ENCODE data around the gene NCAPH2. TPM values are rescaled to one million over a fixed set of nuclear protein-coding genes. Genes with fewer than 3 reads are reported as not detected.

NCAPH2 gene
- total and polyA plus RNA-seq, 2 of the 13 experiments (the other 11 are each of a cell fraction or from before 2014, with no cell fraction given): 28.1 to 64.4 TPM

GRCh38 chr22:50474710-50475651 is 33.0 kb upstream of the NCAPH2 start, which contains the start of gene SBF1 (continued):
- TF ChIP-seq, protein P1, sequence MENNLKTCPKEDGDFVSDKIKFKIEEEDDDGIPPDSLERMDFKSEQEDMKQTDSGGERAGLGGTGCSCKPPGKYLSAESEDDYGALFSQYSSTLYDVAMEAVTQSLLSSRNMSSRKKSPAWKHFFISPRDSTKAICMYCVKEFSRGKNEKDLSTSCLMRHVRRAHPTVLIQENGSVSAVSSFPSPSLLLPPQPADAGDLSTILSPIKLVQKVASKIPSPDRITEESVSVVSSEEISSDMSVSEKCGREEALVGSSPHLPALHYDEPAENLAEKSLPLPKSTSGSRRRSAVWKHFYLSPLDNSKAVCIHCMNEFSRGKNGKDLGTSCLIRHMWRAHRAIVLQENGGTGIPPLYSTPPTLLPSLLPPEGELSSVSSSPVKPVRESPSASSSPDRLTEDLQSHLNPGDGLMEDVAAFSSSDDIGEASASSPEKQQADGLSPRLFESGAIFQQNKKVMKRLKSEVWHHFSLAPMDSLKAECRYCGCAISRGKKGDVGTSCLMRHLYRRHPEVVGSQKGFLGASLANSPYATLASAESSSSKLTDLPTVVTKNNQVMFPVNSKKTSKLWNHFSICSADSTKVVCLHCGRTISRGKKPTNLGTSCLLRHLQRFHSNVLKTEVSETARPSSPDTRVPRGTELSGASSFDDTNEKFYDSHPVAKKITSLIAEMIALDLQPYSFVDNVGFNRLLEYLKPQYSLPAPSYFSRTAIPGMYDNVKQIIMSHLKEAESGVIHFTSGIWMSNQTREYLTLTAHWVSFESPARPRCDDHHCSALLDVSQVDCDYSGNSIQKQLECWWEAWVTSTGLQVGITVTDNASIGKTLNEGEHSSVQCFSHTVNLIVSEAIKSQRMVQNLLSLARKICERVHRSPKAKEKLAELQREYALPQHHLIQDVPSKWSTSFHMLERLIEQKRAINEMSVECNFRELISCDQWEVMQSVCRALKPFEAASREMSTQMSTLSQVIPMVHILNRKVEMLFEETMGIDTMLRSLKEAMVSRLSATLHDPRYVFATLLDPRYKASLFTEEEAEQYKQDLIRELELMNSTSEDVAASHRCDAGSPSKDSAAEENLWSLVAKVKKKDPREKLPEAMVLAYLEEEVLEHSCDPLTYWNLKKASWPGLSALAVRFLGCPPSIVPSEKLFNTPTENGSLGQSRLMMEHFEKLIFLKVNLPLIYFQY (CRISPR knock-in tag; IDR thresholded peaks at IDR 0.05; ENCODE audit: borderline replicate concordance): peak; percentile 90; the same call in 1 of the 2 replicates
- peak; percentile 43 for TF ChIP-seq XRCC5 (optimal IDR thresholded peaks at IDR 0.05; ENCODE audit: low read length)
- TF ChIP-seq KDM2A (CRISPR knock-in tag; IDR thresholded peaks at IDR 0.05; ENCODE audit: borderline replicate concordance, low read depth): peak; percentile 62; the same call in 1 of the 2 replicates
- peak; percentile 60; the same call in 1 of the 2 replicates for TF ChIP-seq ZNF235 (CRISPR knock-in tag; IDR thresholded peaks at IDR 0.05; ENCODE audit: borderline replicate concordance)
- TF ChIP-seq, protein P2, sequence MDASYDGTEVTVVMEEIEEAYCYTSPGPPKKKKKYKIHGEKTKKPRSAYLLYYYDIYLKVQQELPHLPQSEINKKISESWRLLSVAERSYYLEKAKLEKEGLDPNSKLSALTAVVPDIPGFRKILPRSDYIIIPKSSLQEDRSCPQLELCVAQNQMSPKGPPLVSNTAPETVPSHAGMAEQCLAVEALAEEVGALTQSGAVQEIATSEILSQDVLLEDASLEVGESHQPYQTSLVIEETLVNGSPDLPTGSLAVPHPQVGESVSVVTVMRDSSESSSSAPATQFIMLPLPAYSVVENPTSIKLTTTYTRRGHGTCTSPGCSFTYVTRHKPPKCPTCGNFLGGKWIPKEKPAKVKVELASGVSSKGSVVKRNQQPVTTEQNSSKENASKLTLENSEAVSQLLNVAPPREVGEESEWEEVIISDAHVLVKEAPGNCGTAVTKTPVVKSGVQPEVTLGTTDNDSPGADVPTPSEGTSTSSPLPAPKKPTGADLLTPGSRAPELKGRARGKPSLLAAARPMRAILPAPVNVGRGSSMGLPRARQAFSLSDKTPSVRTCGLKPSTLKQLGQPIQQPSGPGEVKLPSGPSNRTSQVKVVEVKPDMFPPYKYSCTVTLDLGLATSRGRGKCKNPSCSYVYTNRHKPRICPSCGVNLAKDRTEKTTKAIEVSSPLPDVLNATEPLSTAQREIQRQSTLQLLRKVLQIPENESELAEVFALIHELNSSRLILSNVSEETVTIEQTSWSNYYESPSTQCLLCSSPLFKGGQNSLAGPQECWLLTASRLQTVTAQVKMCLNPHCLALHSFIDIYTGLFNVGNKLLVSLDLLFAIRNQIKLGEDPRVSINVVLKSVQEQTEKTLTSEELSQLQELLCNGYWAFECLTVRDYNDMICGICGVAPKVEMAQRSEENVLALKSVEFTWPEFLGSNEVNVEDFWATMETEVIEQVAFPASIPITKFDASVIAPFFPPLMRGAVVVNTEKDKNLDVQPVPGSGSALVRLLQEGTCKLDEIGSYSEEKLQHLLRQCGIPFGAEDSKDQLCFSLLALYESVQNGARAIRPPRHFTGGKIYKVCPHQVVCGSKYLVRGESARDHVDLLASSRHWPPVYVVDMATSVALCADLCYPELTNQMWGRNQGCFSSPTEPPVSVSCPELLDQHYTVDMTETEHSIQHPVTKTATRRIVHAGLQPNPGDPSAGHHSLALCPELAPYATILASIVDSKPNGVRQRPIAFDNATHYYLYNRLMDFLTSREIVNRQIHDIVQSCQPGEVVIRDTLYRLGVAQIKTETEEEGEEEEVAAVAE (CRISPR knock-in tag; IDR thresholded peaks at IDR 0.05; ENCODE audit: borderline replicate concordance): no peak
- peak; percentile 45; the same call in 1 of the 2 replicates for TF ChIP-seq GABPB1 (CRISPR knock-in tag; IDR thresholded peaks at IDR 0.05)
- TF ChIP-seq REL (CRISPR knock-in tag; conservative IDR thresholded peaks at IDR 0.05): no peak
- TF ChIP-seq SALL1 (CRISPR knock-in tag; IDR thresholded peaks at IDR 0.05): peak; percentile 63
- TF ChIP-seq RAD21 (CRISPR knock-in tag; IDR thresholded peaks at IDR 0.05): no peak
- TF ChIP-seq NRL (CRISPR knock-in tag; IDR thresholded peaks at IDR 0.05; ENCODE audit: borderline replicate concordance): peak; percentile 18; the same call in 1 of the 2 replicates
- no peak for TF ChIP-seq ISL2 (CRISPR knock-in tag; IDR thresholded peaks at IDR 0.05)
- peak; percentile 76 for TF ChIP-seq TAF1 (CRISPR knock-in tag; IDR thresholded peaks at IDR 0.05)
- 0 out of 2 replicates have a peak, but pooled peaks have one; percentile 23 for TF ChIP-seq ZNF274 (CRISPR knock-in tag; IDR thresholded peaks at IDR 0.05)
- peak; percentile 60 for TF ChIP-seq ZFX (CRISPR knock-in tag; IDR thresholded peaks at IDR 0.05; ENCODE audit: low read depth)
- TF ChIP-seq RBFOX2 (IDR thresholded peaks at IDR 0.05; ENCODE audit: low read depth, low read length): peak; percentile 83
- TF ChIP-seq KMT2A (CRISPR knock-in tag; IDR thresholded peaks at IDR 0.05): 0 out of 2 replicates have a peak, but pooled peaks have one; percentile 38
- TF ChIP-seq ZNF598 (CRISPR knock-in tag; IDR thresholded peaks at IDR 0.05; ENCODE audit: borderline replicate concordance): peak; percentile 30; the same call in 1 of the 2 replicates
- peak; percentile 65 for TF ChIP-seq TBX2 (CRISPR knock-in tag; IDR thresholded peaks at IDR 0.05; ENCODE audit: borderline replicate concordance)
- no peak for TF ChIP-seq TOPORS (CRISPR knock-in tag; IDR thresholded peaks at IDR 0.05)

All from HepG2 (cell line).